WI38 (cell line): ENCODE results near the gene PERM1.
"Not testable (repeated sequence)": the region's sequence is repeated elsewhere in the genome, so short reads cannot be mapped to it uniquely, and the experiment has no call there.

ENCODE experiments used
- H3K4me3 ChIP-seq: 2 replicates; pipeline ENCODE4 v1.5.1; 2011; ENCODE audit warnings: low read depth, mild to moderate bottlenecking, control low read depth, low read length
- CTCF ChIP-seq: IDR thresholded peaks from 2 replicates; pipeline ENCODE4 v1.5.1; 2012; ENCODE audit warnings: low read depth, mild to moderate bottlenecking, control low read depth, low read length

PERM1 gene

DNA sequence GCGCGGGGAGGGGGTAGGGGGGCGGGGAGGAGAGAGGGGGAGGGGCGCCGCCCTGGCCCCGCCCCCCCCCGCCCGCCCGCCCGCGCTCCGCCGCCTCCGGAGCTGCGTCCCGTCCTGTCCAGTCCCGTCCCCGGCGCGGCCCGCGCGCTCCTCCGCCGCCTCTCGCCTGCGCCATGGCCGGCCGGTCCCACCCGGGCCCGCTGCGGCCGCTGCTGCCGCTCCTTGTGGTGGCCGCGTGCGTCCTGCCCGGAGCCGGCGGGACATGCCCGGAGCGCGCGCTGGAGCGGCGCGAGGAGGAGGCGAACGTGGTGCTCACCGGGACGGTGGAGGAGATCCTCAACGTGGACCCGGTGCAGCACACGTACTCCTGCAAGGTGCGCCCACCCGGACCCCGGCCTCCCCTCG lies 38.1 kb upstream of the PERM1 start, which contains the start of gene AGRN:
AGRN (plus strand) TSS at position 121 of the 405 bp plus-strand sequence; CDS start at position 174, 53 bp downstream.
- peak within 1 kb of the TSS; percentile 68 for H3K4me3 ChIP-seq
- no peak for TF ChIP-seq CTCF

DNA sequence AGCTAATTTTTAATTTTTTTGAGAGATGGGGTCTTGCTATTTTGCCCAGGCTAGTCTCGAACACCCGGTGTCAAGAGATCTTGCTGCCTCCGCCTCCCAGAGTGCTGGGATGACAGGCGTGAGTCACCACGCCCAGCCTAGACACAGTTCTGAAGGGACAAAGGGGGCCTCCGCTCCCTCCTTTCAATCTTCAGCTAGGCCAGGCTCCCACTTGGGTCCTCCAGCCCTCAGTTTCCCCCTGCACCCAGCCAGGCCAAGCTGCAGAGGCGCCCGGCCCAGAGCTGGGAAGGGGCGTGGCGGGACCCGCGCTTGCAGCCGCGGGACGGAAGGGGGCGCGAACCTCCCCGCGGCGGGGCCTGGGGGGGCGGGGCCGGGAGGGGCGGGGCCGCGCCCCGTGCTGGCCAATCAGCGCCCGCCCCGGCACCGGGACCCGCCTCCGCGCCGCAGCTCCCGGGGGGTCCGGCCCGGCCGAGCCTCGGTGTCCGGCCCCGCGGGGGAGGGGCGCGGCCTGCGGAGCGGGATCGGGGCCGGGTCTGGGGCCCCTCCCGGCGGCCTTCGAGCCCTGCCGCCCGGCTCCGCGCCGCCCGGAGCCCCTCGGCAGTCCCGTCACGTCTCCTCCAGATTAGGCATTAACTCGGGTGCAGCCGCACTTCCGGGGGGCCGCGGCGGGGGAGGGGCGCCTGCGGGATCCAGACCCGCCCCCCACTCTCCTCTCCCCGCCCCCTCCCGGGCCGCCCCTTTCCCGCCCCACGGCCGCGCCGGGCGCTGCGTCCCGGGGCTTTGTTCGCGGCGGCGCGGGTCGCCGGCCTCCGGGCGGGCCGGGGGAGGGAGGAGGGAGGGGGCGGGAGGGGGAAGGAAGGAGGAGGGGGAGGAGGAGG lies 37.5 kb upstream of the PERM1 start:
- TF ChIP-seq CTCF = 0 out of 2 replicates have a peak, but pooled peaks have one; percentile 10
- H3K4me3 ChIP-seq = peak overlapping the region; percentile 40

DNA sequence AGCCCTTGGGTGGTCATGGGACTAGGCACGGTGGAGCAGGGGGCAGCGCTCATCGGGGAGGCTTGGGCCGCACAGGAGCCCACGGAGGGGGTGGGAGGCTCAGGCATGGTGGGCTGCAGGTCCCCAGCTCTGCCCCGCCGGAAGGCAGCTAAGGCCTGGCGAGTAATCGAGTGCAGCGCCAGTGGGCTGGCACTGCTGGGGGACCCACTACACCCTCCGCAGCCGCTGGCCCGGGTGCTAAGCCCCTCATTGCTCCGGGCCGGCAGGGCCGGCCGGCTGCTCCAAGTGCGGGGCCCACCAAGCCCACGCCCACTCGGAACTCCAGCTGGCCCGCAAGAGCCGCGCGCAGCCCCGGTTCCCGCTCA lies 36.4 kb upstream of the PERM1 start:
- H3K4me3 ChIP-seq = not testable (repeated sequence)

DNA sequence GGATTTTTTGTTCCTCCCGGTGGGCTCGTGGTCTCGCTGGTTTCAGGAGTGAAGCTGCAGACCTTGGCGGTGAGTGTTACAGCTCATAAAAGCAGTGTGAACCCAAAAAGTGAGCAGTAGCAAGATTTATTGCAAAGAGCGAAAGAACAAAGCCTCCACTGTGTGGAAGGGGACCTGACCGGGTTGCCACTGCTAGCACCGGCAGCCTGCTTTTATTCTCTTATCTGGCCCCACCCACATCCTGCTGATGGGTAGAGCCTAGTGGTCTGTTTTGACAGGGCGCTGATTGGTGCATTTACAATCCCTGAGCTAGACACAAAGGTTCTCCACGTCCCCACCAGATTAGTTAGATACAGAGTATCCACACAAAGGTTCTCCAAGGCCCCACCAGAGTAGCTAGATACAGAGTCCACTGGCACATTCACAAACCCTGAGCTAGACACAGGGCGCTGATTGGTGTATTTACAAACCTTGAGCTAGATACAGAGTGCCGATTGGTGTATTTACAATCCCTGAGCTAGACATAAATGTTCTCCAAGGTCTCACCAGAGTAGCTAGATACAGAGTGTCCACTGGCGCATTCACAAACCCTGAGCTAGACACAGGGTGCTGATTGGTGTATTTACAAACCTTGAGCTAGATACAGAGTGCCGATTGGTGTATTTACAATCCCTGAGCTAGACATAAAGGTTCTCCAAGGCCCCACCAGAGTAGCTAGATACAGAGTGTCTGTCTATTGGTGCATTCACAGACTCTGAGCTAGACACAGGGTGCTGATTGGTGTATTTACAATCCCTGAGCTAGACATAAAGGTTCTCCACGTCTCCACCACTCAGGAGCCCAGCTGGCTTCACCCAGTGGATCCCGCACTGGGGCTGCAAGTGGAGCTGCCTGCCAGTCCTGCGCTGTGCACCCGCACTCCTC lies 35.8 kb upstream of the PERM1 start:
- not testable (repeated sequence) for H3K4me3 ChIP-seq

DNA sequence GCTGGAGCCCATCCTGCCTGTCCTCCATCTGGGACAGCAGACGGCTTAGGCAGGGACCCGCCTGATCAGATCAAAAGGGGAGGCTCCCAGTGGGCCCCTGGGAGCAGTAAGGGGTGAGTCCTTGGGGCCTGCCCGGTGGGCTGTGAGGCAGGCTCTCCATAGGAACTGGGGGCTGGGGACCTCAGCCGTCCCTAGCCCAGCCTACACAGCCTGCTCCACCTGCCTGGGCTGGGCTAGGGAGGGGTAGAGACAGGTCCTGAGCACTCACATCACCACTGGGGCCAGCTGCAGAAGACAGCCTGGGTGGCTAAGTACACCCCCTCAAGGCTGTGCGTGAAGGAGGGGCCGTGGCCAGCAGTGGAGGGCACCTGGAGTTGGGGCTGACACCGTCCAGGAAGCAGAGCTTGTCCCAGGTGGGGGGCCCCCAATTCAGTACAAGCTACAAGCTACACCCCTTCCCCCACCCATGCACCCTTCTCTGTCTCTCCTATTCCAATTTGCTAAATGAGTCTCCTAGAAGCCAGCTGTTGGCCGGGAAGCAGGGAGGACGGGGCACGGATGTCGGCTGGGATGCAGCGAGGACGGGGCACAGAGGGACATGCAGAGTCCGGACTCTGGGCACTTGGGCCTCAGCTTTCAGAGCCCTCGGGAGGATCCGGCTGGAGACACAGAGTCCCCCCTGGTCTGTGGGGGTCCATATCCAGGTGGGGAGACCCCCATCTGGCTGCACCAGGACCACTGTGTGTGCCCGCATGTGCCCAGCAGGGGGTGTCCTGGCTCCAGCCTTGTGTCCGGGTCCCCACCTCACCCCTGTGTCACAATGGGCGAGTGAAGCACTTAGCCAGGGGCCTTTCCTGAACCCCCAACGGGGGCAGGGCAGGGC lies 33.1 kb upstream of the PERM1 start:
- peak overlapping the region; percentile 81 for H3K4me3 ChIP-seq
- TF ChIP-seq CTCF = peak; percentile 37

DNA sequence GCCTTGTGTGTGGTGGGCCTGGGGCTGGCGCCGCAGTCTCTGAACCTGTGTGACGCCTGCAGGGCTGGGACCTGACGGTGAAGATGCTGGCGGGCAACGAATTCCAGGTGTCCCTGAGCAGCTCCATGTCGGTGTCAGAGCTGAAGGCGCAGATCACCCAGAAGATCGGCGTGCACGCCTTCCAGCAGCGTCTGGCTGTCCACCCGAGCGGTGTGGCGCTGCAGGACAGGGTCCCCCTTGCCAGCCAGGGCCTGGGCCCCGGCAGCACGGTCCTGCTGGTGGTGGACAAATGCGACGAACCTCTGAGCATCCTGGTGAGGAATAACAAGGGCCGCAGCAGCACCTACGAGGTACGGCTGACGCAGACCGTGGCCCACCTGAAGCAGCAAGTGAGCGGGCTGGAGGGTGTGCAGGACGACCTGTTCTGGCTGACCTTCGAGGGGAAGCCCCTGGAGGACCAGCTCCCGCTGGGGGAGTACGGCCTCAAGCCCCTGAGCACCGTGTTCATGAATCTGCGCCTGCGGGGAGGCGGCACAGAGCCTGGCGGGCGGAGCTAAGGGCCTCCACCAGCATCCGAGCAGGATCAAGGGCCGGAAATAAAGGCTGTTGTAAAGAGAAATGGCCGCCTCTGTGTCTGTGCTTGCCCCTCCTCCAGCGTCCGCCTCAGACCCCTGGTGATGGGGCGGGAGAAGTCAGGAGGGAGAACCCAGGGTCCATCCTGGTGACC lies 32.2 kb upstream of the PERM1 start:
- no peak for TF ChIP-seq CTCF
- peak overlapping the region; percentile 81 for H3K4me3 ChIP-seq

GRCh38 chr1:1013105-1013921 lies 31.4 kb upstream of the PERM1 start, which contains the start of gene ISG15:
Gene ISG15, plus strand, starts transcription at chr1:1013497. Its CDS starts 77 bp downstream, at chr1:1013574.
- TF ChIP-seq CTCF = no peak
- H3K4me3 ChIP-seq = peak within 1 kb of the TSS; percentile 81

- H3K4me3 ChIP-seq = peak overlapping the region; percentile 81
These were observed 30.8 kb upstream of the PERM1 start for GRCh38 chr1:1012736-1013104.
